Measurements from ENCODE around the gene LURAP1L. TPM values are rescaled to one million over a fixed set of nuclear protein-coding genes. Genes with fewer than 3 reads are reported as not detected.

Gene LURAP1L
- total and polyA plus RNA-seq, 2 of the 4 experiments (the other 2 are of a cell fraction): 6.1 to 10.6 TPM

- Histone ChIP-seq H2BK5ac (ENCODE audit: low read depth, low read length, poor library complexity, severe bottlenecking) (peak overlapping the region; percentile 100), H2BK15ac (ENCODE audit: low read depth, low read length) (no peak overlapping the region), H3K27ac (ENCODE audit: insufficient read depth, low read length) (peak overlapping the region; percentile 59; the same call in 1 of the 2 replicates), H3K4ac (ENCODE audit: low read depth, low read length) (peak overlapping the region; percentile 41; the same call in 1 of the 2 replicates), H3K4me2 (ENCODE audit: low read depth, low read length) (no peak overlapping the region), H4K5ac (ENCODE audit: low read depth, low read length) (no peak overlapping the region), H2AK5ac (ENCODE audit: low read depth, low read length) (no peak overlapping the region), H3K9me3 (ENCODE audit: control insufficient read depth, insufficient read depth, low read length) (no peaks in the 10 kb centered on the region), H4K91ac (ENCODE audit: insufficient read depth, low read depth, low read length) (no peak overlapping the region), H3K14ac (replicated peaks; ENCODE audit: low read depth, low read length) (0 out of 2 replicates have a peak overlapping the region, but pooled peaks have one; percentile 77), H3K9ac (ENCODE audit: low read depth, low read length) (no peak overlapping the region), H3K56ac (ENCODE audit: extremely low read depth, insufficient read depth, low read length) (no peak overlapping the region), H3K23ac (ENCODE audit: low read depth, low read length) (0 out of 2 replicates have a peak overlapping the region, but pooled peaks have one; percentile 44), H3K4me3 (ENCODE audit: insufficient read depth, low read depth, low read length) (no peak overlapping the region), H2AFZ (replicated peaks; ENCODE audit: low read length, poor library complexity) (no peak overlapping the region), H3K27me3 (ENCODE audit: control insufficient read depth, insufficient read depth, low read length) (no peaks in the 10 kb centered on the region), H4K20me1 (ENCODE audit: insufficient read depth, low read length) (no peaks in the 10 kb centered on the region), H3K9me1 (ENCODE audit: insufficient read depth, low read length) (no peaks in the 10 kb centered on the region), H3K18ac (ENCODE audit: low read depth, low read length) (no peak overlapping the region), H4K8ac (ENCODE audit: low read depth in 2 of 2, low read length in 2 of 2) (peak overlapping the region in 1 of 2 experiments; percentile 64; a peak in 2 of 4 replicates), H3K79me1 (ENCODE audit: low read depth in 1 of 2, low read length in 2 of 2) (no peaks in the 10 kb centered on the region), H2AK9ac (replicated peaks; ENCODE audit: low read depth, low read length, poor library complexity) (no peak overlapping the region), H2BK120ac (ENCODE audit: low read depth, low read length) (peak overlapping the region; percentile 82; the same call in 1 of the 2 replicates), H3K4me1 (ENCODE audit: control insufficient read depth, insufficient read depth, low read length) (no peaks in the 10 kb centered on the region), H2BK20ac (ENCODE audit: low read depth, low read length) (peak overlapping the region; percentile 69; the same call in 1 of the 2 replicates), H3K36me3 (ENCODE audit: control insufficient read depth, insufficient read depth, low read length) (no peaks in the 10 kb centered on the region)
- ATAC-seq (ENCODE audit: low read depth): peak; percentile 94
- peak; percentile 88 for DNase-seq
- WGBS, 2 experiments (ENCODE audit: extremely low coverage in 2 of 2, insufficient read length in 1 of 2): no CpG with 5 or more reads among the region's 4 CpGs
- POLR2A ChIA-PET (ENCODE audit: unreplicated experiment): no interaction called here
- intact Hi-C loops (cut with micrococcal nuclease): no loop called here
- 0 out of 2 replicates have a peak, but pooled peaks have one; percentile 15 for TF ChIP-seq FOS (IDR thresholded peaks at IDR 0.05; ENCODE audit: low read depth, low read length)
- TF ChIP-seq CTCF (conservative IDR thresholded peaks at IDR 0.05; ENCODE audit: low read depth, low read length): no peak
- in situ Hi-C loops (cut with MboI; ENCODE audit: low sequenced_read_pairs): no loop called here
- dilution Hi-C loops (cut with HindIII; ENCODE audit: low sequenced_read_pairs, unreplicated experiment): no loop called here
- no TSS peak for BruUV-seq (replicated peaks)
- CTCF ChIA-PET: no interaction called here
Measured at GRCh38 chr9:12843735-12844134, 68.9 kb downstream of the LURAP1L start.

Measured in IMR-90 (cell line).